HEK293 (cell line): ENCODE results near the gene MGAM2.

Experiments used
- CTCF ChIA-PET: fragments of 350-600 bp; formaldehyde crosslinking; extraction: SDS; loops from one replicate; lab custom pipeline; 2021; ENCODE audit warnings: antibody characterized with exemption; lab: Yijun Ruan, JAX
- POLR2A ChIA-PET: fragments of 300-600 bp; formaldehyde crosslinking; extraction: SDS; loops from one replicate; lab custom pipeline; 2020; ENCODE audit warnings: antibody characterized with exemption, inconsistent platforms; lab: Yijun Ruan, JAX
- H3K27ac ChIP-seq: fragments of 200-500 bp; sonication (Bioruptor generic); 2 replicates; pipeline ENCODE4 v1.5.1; 2014; ENCODE audit warnings: low read depth, low read length, control low read depth, inconsistent platforms; ENCODE audit errors: extremely low read depth
- H3K36me3 ChIP-seq, 2 experiments: fragments of 200-500 bp in 1 of 2; sonication (Bioruptor generic) in 1 of 2; 1 replicate in 1 of 2; 2 replicates in 1 of 2; pipeline ENCODE4 v1.5.1; 2014 to 2017; ENCODE audit warnings: inconsistent platforms in 2 of 2, low read length in 2 of 2; ENCODE audit not compliant: control insufficient read depth in 2 of 2, insufficient read depth in 1 of 2
- H3K4me1 ChIP-seq: fragments of 200-500 bp; sonication (Bioruptor generic); 2 replicates; pipeline ENCODE4 v1.5.1; 2014; ENCODE audit warnings: mild to moderate bottlenecking, low read length, inconsistent platforms; ENCODE audit not compliant: control insufficient read depth, insufficient read depth
- H3K4me3 ChIP-seq: 2 replicates; pipeline ENCODE4 v1.5.1; 2011; ENCODE audit warnings: low read depth, mild to moderate bottlenecking, control low read depth, low read length, moderate library complexity
- H3K9me3 ChIP-seq: fragments of 200-500 bp; sonication (Bioruptor generic); 2 replicates; pipeline ENCODE4 v1.5.1; 2014; ENCODE audit warnings: low read depth, low read length, inconsistent platforms; ENCODE audit not compliant: control insufficient read depth, insufficient read depth
- KLF1 ChIP-seq: fragments of 450-650 bp; formaldehyde crosslinking; IDR thresholded peaks from 2 replicates; pipeline ENCODE4 v1.5.1; 2016; ENCODE audit warnings: missing biosample characterization, missing genetic modification characterization
- MEIS1 ChIP-seq: sonication (generic); formaldehyde crosslinking; IDR thresholded peaks from 2 replicates; pipeline ENCODE4 v1.8.1; 2022; ENCODE audit warnings: missing genetic modification reagents, mild to moderate bottlenecking, borderline replicate concordance
- PBX3 ChIP-seq: sonication (generic); formaldehyde crosslinking; IDR thresholded peaks from 2 replicates; pipeline ENCODE4 v1.8.1; 2022; ENCODE audit warnings: mild to moderate bottlenecking, moderate library complexity, missing genetic modification reagents
- SALL2 ChIP-seq: fragments of 450-650 bp; formaldehyde crosslinking; IDR thresholded peaks from 2 replicates; pipeline ENCODE4 v1.5.0; 2017; ENCODE audit warnings: missing biosample characterization, mild to moderate bottlenecking, missing genetic modification characterization, borderline replicate concordance
- TCF7L2 ChIP-seq: IDR thresholded peaks from 2 replicates; pipeline ENCODE4 v1.6.1; 2011; ENCODE audit warnings: low read depth, mild to moderate bottlenecking, inconsistent platforms, low read length, moderate library complexity, borderline replicate concordance
- ZBTB10 ChIP-seq: fragments of 450-650 bp; formaldehyde crosslinking; IDR thresholded peaks from 2 replicates; pipeline ENCODE4 v1.5.1; 2016; ENCODE audit warnings: missing biosample characterization, missing genetic modification characterization
- ZBTB49 ChIP-seq: fragments of 450-650 bp; formaldehyde crosslinking; IDR thresholded peaks from 2 replicates; pipeline ENCODE4 v1.5.1; 2016; ENCODE audit warnings: missing biosample characterization, missing genetic modification characterization, low read depth
- ZFP3 ChIP-seq: fragments of 450-650 bp; formaldehyde crosslinking; IDR thresholded peaks from 2 replicates; pipeline ENCODE4 v1.5.1; 2016; ENCODE audit warnings: low read depth, missing biosample characterization, missing genetic modification characterization
- ZNF132 ChIP-seq: fragments of 450-650 bp; formaldehyde crosslinking; IDR thresholded peaks from 2 replicates; pipeline ENCODE4 v1.5.1; 2017; ENCODE audit warnings: missing biosample characterization, missing genetic modification characterization, borderline replicate concordance
- ZNF16 ChIP-seq: fragments of 450-650 bp; formaldehyde crosslinking; IDR thresholded peaks from 2 replicates; pipeline ENCODE4 v1.5.1; 2016; ENCODE audit warnings: low read depth, missing biosample characterization, missing genetic modification characterization
- ZNF202 ChIP-seq: fragments of 450-650 bp; formaldehyde crosslinking; IDR thresholded peaks from 2 replicates; pipeline ENCODE4 v1.5.1; 2016; ENCODE audit warnings: missing biosample characterization, missing genetic modification characterization, borderline replicate concordance
- ZNF354C ChIP-seq: fragments of 450-650 bp; formaldehyde crosslinking; IDR thresholded peaks from 2 replicates; pipeline ENCODE4 v1.5.1; 2016; ENCODE audit warnings: missing biosample characterization, missing genetic modification characterization, low read depth, borderline replicate concordance
- ZNF362 ChIP-seq: fragments of 450-650 bp; formaldehyde crosslinking; IDR thresholded peaks from 2 replicates; pipeline ENCODE4 v1.5.1; 2016; ENCODE audit warnings: missing biosample characterization, missing genetic modification characterization
- ZNF416 ChIP-seq: fragments of 450-650 bp; formaldehyde crosslinking; IDR thresholded peaks from 2 replicates; pipeline ENCODE4 v1.5.1; 2016; ENCODE audit warnings: missing biosample characterization, missing genetic modification characterization
- ZNF514 ChIP-seq: fragments of 450-650 bp; formaldehyde crosslinking; IDR thresholded peaks from 2 replicates; pipeline ENCODE4 v1.5.1; 2016; ENCODE audit warnings: missing biosample characterization, missing genetic modification characterization
- ZNF529 ChIP-seq: fragments of 450-650 bp; formaldehyde crosslinking; IDR thresholded peaks from 2 replicates; pipeline ENCODE4 v1.5.1; 2017; ENCODE audit warnings: missing genetic modification characterization, missing biosample characterization; ENCODE audit not compliant: insufficient replicate concordance
- ZNF623 ChIP-seq: fragments of 450-650 bp; formaldehyde crosslinking; IDR thresholded peaks from 2 replicates; pipeline ENCODE4 v1.5.1; 2016; ENCODE audit warnings: missing biosample characterization, missing genetic modification characterization
- ZNF670 ChIP-seq: fragments of 450-650 bp; formaldehyde crosslinking; IDR thresholded peaks from 2 replicates; pipeline ENCODE4 v1.5.1; 2016; ENCODE audit warnings: missing biosample characterization, missing genetic modification characterization, low read depth
- ZNF76 ChIP-seq: fragments of 450-650 bp; formaldehyde crosslinking; IDR thresholded peaks from 2 replicates; pipeline ENCODE4; 2016; ENCODE audit warnings: low read depth, missing biosample characterization, missing genetic modification characterization, borderline replicate concordance
- ZSCAN5A ChIP-seq: fragments of 450-650 bp; formaldehyde crosslinking; IDR thresholded peaks from 2 replicates; pipeline ENCODE4 v1.5.1; 2016; ENCODE audit warnings: missing biosample characterization, missing genetic modification characterization

Gene MGAM2

GRCh38 chr7:142111499-142111898 is at the start of gene MGAM2:
TSS of gene MGAM2 (plus strand) at chr7:142111718. CDS start at chr7:142116874, 5,156 bp downstream.
- ChIA-PET CTCF (interaction anchor here (0.5 kb wide), 2 partner anchors 112 to 191 kb away, joined by 4 read pairs; no protein-coding TSS in a partner anchor), POLR2A (no interaction called here)
- Histone ChIP-seq H3K27ac (no peak within 1 kb of the TSS), H3K4me1 (no peaks in the 10 kb centered on the region), H3K9me3 (no peaks in the 10 kb centered on the region), H3K4me3 (no peak within 1 kb of the TSS), H3K36me3 (no peaks in the 10 kb centered on the region)
- TF ChIP-seq ZNF362 (tag by site-specific recombination): no peak
- TF ChIP-seq MEIS1: no peak
- no peak for TF ChIP-seq ZNF132 (tag by site-specific recombination)
- no peak for TF ChIP-seq ZFP3 (tag by site-specific recombination)
- TF ChIP-seq ZNF514 (tag by site-specific recombination): no peak
- TF ChIP-seq ZBTB49 (tag by site-specific recombination): no peak
- no peak for TF ChIP-seq ZNF16 (tag by site-specific recombination)
- TF ChIP-seq KLF1 (tag by site-specific recombination): no peak
- TF ChIP-seq ZNF354C: no peak
- TF ChIP-seq ZSCAN5A (tag by site-specific recombination): no peak
- TF ChIP-seq ZNF623: no peak
- TF ChIP-seq ZBTB10 (tag by site-specific recombination): no peak
- no peak for TF ChIP-seq ZNF670 (tag by site-specific recombination)
- no peak for TF ChIP-seq TCF7L2
- no peak for TF ChIP-seq SALL2
- no peak for TF ChIP-seq ZNF416 (tag by site-specific recombination)
- no peak for TF ChIP-seq ZNF76 (tag by site-specific recombination)
- no peak for TF ChIP-seq PBX3
- no peak for TF ChIP-seq ZNF202
- no peak for TF ChIP-seq ZNF529 (tag by site-specific recombination)
